Mesenchymal stem cell (in vitro differentiated cells and primary cell): Measurements from ENCODE around the gene EML1. TPM values are rescaled to one million over a fixed set of nuclear protein-coding genes. Genes with fewer than 3 reads are reported as not detected.
A peak's percentile ranks its signal among the peaks of the same experiment; 100 is the strongest.

Experiments used
- DNase-seq: peaks from one replicate; pipeline ENCODE4 v3.0.0-alpha.2; 2013
- H2AFZ ChIP-seq: one replicate; pipeline ENCODE4 v1.6.1; 2013; ENCODE audit warnings: low read depth, mild to moderate bottlenecking, control low read depth, inconsistent platforms, low read length, moderate library complexity
- H2AK5ac ChIP-seq: 2 replicates; pipeline ENCODE4 v1.6.1; 2013; ENCODE audit warnings: low read length, moderate library complexity, mild to moderate bottlenecking, inconsistent platforms; ENCODE audit not compliant: severe bottlenecking
- H2BK120ac ChIP-seq: one replicate; pipeline ENCODE4 v1.6.1; 2013; ENCODE audit warnings: low read depth, mild to moderate bottlenecking, inconsistent platforms, low read length, moderate library complexity
- H2BK12ac ChIP-seq, 2 experiments: one replicate each; pipeline ENCODE4 v1.6.1; 2013; ENCODE audit warnings: inconsistent platforms in 2 of 2, low read length in 2 of 2, mild to moderate bottlenecking in 2 of 2, moderate library complexity in 2 of 2, control low read depth in 1 of 2
- H2BK15ac ChIP-seq: one replicate; pipeline ENCODE4 v1.6.1; 2013; ENCODE audit warnings: mild to moderate bottlenecking, low read depth, inconsistent platforms; ENCODE audit not compliant: poor library complexity, severe bottlenecking
- H2BK5ac ChIP-seq: 2 replicates; pipeline ENCODE4 v1.6.1; 2013; ENCODE audit warnings: low read depth, mild to moderate bottlenecking, low read length, control low read depth, inconsistent platforms; ENCODE audit not compliant: poor library complexity, severe bottlenecking
- H3K14ac ChIP-seq, 2 experiments: one replicate each; pipeline ENCODE4 v1.6.1; 2013; ENCODE audit warnings: inconsistent platforms in 2 of 2, low read length in 2 of 2, control low read depth in 1 of 2, mild to moderate bottlenecking in 1 of 2, moderate library complexity in 1 of 2
- H3K18ac ChIP-seq, 2 experiments: one replicate each; pipeline ENCODE4 v1.6.1; 2013; ENCODE audit warnings: inconsistent platforms in 2 of 2, low read length in 2 of 2, control low read depth in 1 of 2, low read depth in 1 of 2, mild to moderate bottlenecking in 1 of 2
- H3K23ac ChIP-seq, 2 experiments: one replicate each; pipeline ENCODE4 v1.6.1; 2013; ENCODE audit warnings: inconsistent platforms in 2 of 2, low read length in 2 of 2, mild to moderate bottlenecking in 2 of 2, moderate library complexity in 2 of 2, control low read depth in 1 of 2
- H3K27ac ChIP-seq: 2 replicates; pipeline ENCODE4 v1.5.1; 2013; ENCODE audit warnings: mild to moderate bottlenecking, moderate library complexity, low read length, control low read depth, inconsistent platforms; ENCODE audit not compliant: poor library complexity, severe bottlenecking
- H3K27me3 ChIP-seq, 2 experiments: 2 replicates each; pipeline versions ENCODE4 v1.6.1 to v1.7.0; 2013; ENCODE audit warnings: low read length in 2 of 2, mild to moderate bottlenecking in 2 of 2, moderate library complexity in 2 of 2, control low read depth in 1 of 2, inconsistent platforms in 1 of 2; ENCODE audit not compliant: control insufficient read depth in 1 of 2, insufficient read depth in 1 of 2
- H3K36me3 ChIP-seq, 2 experiments: 2 replicates each; pipeline versions ENCODE4 v1.6.1 to v1.7.0; 2013; ENCODE audit warnings: low read length in 2 of 2, control low read depth in 1 of 2, inconsistent platforms in 1 of 2, low read depth in 1 of 2, mild to moderate bottlenecking in 1 of 2; ENCODE audit not compliant: insufficient read depth in 2 of 2, control insufficient read depth in 1 of 2
- H3K4ac ChIP-seq, 2 experiments: one replicate each; pipeline ENCODE4 v1.6.1; 2013; ENCODE audit warnings: inconsistent platforms in 2 of 2, low read length in 2 of 2, mild to moderate bottlenecking in 2 of 2, moderate library complexity in 2 of 2, control low read depth in 1 of 2, low read depth in 1 of 2
- H3K4me1 ChIP-seq: 2 replicates; pipeline ENCODE4 v1.6.1; 2013; ENCODE audit warnings: low read depth, low read length, control low read depth; ENCODE audit not compliant: control insufficient read depth, insufficient read depth
- H3K4me2 ChIP-seq: 2 replicates; pipeline ENCODE4 v1.6.1; 2013; ENCODE audit warnings: low read length, mild to moderate bottlenecking, inconsistent platforms; ENCODE audit not compliant: poor library complexity, severe bottlenecking
- H3K4me3 ChIP-seq, 2 experiments: 2 replicates each; pipeline versions ENCODE4 v1.5.1 to v1.7.0; 2013; ENCODE audit warnings: low read length in 2 of 2, mild to moderate bottlenecking in 2 of 2, control low read depth in 1 of 2, low read depth in 1 of 2; ENCODE audit not compliant: insufficient read depth in 1 of 2
- H3K79me1 ChIP-seq: replicated peaks from 2 replicates; pipeline ENCODE4 v1.6.1; 2013; ENCODE audit warnings: mild to moderate bottlenecking, control low read depth, low read length, inconsistent platforms; ENCODE audit not compliant: poor library complexity, severe bottlenecking
- H3K9ac ChIP-seq: 2 replicates; pipeline ENCODE4 v1.7.0; 2013; ENCODE audit warnings: mild to moderate bottlenecking, low read length, moderate library complexity
- H3K9me3 ChIP-seq: 2 replicates; pipeline ENCODE4 v1.7.0; 2013; ENCODE audit warnings: mild to moderate bottlenecking, low read length; ENCODE audit not compliant: control insufficient read depth
- H4K8ac ChIP-seq: one replicate; pipeline ENCODE4 v1.6.1; 2013; ENCODE audit warnings: inconsistent platforms, mild to moderate bottlenecking, low read length, moderate library complexity
- H4K91ac ChIP-seq: one replicate; pipeline ENCODE4 v1.6.1; 2013; ENCODE audit warnings: mild to moderate bottlenecking, low read length, inconsistent platforms
- WGBS: methylation state at CpG from one replicate; pipeline ENCODE4 v1.1.7; 2013; ENCODE audit warnings: mixed read lengths; 5-methylcytosine and 5-hydroxymethylcytosine counted together
- small RNA-seq: library from polyadenylated mRNA; stranded (forward); fragments of <200 nt; extraction: miRNeasy Mini kit (QIAGEN cat#:217004); gene quantifications from one replicate; pipeline ENCODE3, GENCODE V24; 2013; ENCODE audit warnings: low read depth

The EML1 gene

DNA sequence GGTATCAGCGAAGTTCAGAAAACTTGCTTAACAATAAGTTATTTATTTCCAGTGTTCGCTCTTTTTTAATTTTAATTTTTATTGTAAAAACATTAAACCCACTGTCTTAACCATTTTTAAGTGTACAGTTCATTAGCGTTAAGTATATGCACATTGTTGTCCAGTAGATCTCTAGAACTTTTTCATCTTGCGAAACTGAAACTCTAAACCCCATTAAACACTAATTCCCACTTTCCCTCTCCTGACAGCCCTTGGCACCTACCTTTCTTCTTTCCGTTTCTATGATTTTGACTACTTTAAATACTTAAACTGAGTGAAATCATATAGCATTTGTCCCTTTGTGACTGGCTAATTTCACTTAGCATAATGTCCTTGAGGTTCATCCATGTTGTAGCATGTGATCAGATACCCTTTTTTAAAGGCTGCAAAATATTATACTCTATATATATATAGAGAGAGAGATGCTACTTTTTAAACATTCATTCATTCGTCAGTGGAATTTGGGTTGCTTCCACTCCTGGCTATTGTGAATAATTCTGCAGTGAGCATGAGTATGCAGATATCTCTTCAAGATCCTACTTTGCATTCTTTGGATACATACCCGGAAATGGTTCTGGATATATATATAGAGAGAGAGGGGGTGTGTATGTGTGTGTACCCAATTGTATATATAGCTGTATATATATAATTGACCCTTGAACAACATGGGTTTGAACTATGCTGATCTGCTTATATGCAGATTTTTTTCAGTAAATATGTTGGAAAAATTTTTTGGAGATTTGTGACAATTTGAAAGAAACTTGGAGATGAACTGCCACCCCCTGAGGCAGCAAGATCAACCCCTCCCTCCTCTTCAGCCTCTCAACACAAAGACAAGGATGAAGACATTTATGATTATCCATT is 197.3 kb downstream of the EML1 start:
- Histone ChIP-seq H2BK120ac (no peak overlapping the region), H2BK5ac (no peak overlapping the region), H3K9me3 (no peaks in the 10 kb centered on the region), H3K9ac (peak overlapping the region; percentile 25), H3K79me1 (peaks cover 11% of the 10 kb centered on the region), H3K18ac (no peak overlapping the region), H4K8ac (no peak overlapping the region), H3K23ac (no peak overlapping the region), H2AK5ac (no peak overlapping the region), H3K27ac (no peak overlapping the region), H3K27me3 (no peaks in the 10 kb centered on the region), H3K4me2 (no peak overlapping the region), H3K4ac (no peak overlapping the region), H4K91ac (no peak overlapping the region), H2BK15ac (no peak overlapping the region), H3K36me3 (no peaks in the 10 kb centered on the region), H3K14ac (no peak overlapping the region), H3K4me3 (no peak overlapping the region), H2AFZ (no peak overlapping the region), H2BK12ac (no peak overlapping the region), H3K4me1 (no peaks in the 10 kb centered on the region)
- WGBS, result 99% methylated on average over 3 of the region's 7 CpGs
- DNase-seq, result no peak

DNA sequence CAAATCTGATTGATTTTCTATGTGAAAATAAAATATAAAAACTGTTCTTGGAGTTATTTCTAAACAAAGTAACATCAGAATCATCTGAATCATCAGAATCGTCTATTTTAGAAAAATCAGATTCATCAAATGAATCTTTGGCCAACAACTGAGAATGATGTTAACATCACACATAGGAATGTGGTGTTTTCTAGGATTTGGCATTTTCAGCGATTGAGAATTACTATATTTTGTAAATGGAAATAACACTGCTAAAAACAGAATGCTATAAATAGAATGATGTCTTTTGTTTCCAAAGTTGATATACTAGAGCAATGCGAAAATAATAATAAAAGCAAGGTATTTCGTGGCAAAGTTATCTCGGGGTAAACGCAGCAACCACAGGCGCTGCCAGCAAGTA is 198.1 kb downstream of the EML1 start:
- Histone ChIP-seq H3K36me3 (no peaks in the 10 kb centered on the region), H3K4me2 (no peak overlapping the region), H3K4me3 (no peak overlapping the region), H3K14ac (no peak overlapping the region), H2BK12ac (no peak overlapping the region), H3K27me3 (no peaks in the 10 kb centered on the region), H4K8ac (no peak overlapping the region), H2AK5ac (no peak overlapping the region), H3K9me3 (no peaks in the 10 kb centered on the region), H2AFZ (no peak overlapping the region), H3K27ac (no peak overlapping the region), H3K79me1 (peaks cover 15% of the 10 kb centered on the region), H3K9ac (peak overlapping the region; percentile 25), H2BK15ac (no peak overlapping the region), H2BK5ac (no peak overlapping the region), H3K4ac (no peak overlapping the region), H3K18ac (no peak overlapping the region), H3K4me1 (no peaks in the 10 kb centered on the region), H4K91ac (no peak overlapping the region), H3K23ac (no peak overlapping the region), H2BK120ac (no peak overlapping the region)
- WGBS, result 95% methylated on average over 3 of the region's 7 CpGs
- DNase-seq, result no peak

Small RNAs within 50 kb of the gene (small RNA-seq; reads per million reads assigned to genes)
- not detected for gene RNU1-47P
